Naive thymus-derived CD4-positive, alpha-beta T cell (primary cell): ENCODE data around the gene B9D2. TPM values are rescaled to one million over a fixed set of nuclear protein-coding genes. Genes with fewer than 3 reads are reported as not detected.

Experiments used
- ATAC-seq: fragments of 150-1000 bp; cut with Tn5 transposase; 2 replicates; pipeline ENCODE4 v1.10.0; 2021; ENCODE audit warnings: mild to moderate bottlenecking, moderate library complexity
- CTCF ChIA-PET: fragments of 350-600 bp; sonication (Branson Sonifier 250); formaldehyde crosslinking; loops from one replicate; lab custom pipeline; 2021; ENCODE audit warnings: antibody characterized with exemption; lab: Charles Lee
- POLR2A ChIA-PET: fragments of 350-600 bp; sonication (Branson Sonifier 250); formaldehyde crosslinking; loops from one replicate; lab custom pipeline; 2021; ENCODE audit warnings: antibody characterized with exemption, inconsistent platforms; lab: Charles Lee
- DNase-seq, 9 donors: peaks; one replicate each; pipeline versions ENCODE4 v3.0.0 to v3.0.0-alpha.2; 2020 to 2022; ENCODE audit warnings: mixed read lengths in 1 of 9
- H3K27ac ChIP-seq: one replicate; pipeline ENCODE4 v1.7.0; 2013; ENCODE audit warnings: mild to moderate bottlenecking, low read depth, low read length, moderate library complexity
- H3K27me3 ChIP-seq, 2 donors: one replicate each; pipeline ENCODE4 v1.7.0; 2013; ENCODE audit warnings: low read length in 2 of 2, mild to moderate bottlenecking in 2 of 2, moderate library complexity in 2 of 2; ENCODE audit not compliant: control insufficient read depth in 2 of 2, insufficient read depth in 2 of 2
- H3K36me3 ChIP-seq, 3 experiments: 1 replicate in 2 of 3; 2 replicates in 1 of 3; pipeline ENCODE4 v1.7.0; 2013; ENCODE audit warnings: low read length in 3 of 3, mild to moderate bottlenecking in 3 of 3, moderate library complexity in 1 of 3; ENCODE audit not compliant: insufficient read depth in 3 of 3, control insufficient read depth in 2 of 3
- H3K4me1 ChIP-seq, 2 donors: one replicate each; pipeline ENCODE4 v1.7.0; 2013; ENCODE audit warnings: low read length in 2 of 2, mild to moderate bottlenecking in 2 of 2, moderate library complexity in 1 of 2; ENCODE audit not compliant: control insufficient read depth in 2 of 2, insufficient read depth in 2 of 2
- H3K4me3 ChIP-seq: 2 replicates; pipeline ENCODE4 v1.7.0; 2013; ENCODE audit warnings: mild to moderate bottlenecking, low read length
- H3K9me3 ChIP-seq, 3 experiments: 1 replicate in 2 of 3; 2 replicates in 1 of 3; pipeline ENCODE4 v1.7.0; 2013; ENCODE audit warnings: low read length in 3 of 3; ENCODE audit not compliant: control insufficient read depth in 2 of 3
- H3K27ac Mint-ChIP-seq, 9 donors: one replicate each; pipeline ENCODE4 v1.8.0; 2020 to 2022; ENCODE audit warnings: mixed read lengths in 9 of 9, mild to moderate bottlenecking in 8 of 9, moderate library complexity in 5 of 9, inconsistent platforms in 2 of 9
- H3K27me3 Mint-ChIP-seq, 5 donors: one replicate each; pipeline ENCODE4 v1.8.0; 2021 to 2022; ENCODE audit warnings: mixed read lengths in 5 of 5, mild to moderate bottlenecking in 1 of 5
- H3K36me3 Mint-ChIP-seq, 5 donors: one replicate each; pipeline ENCODE4 v1.8.0; 2020 to 2022; ENCODE audit warnings: mixed read lengths in 5 of 5, mild to moderate bottlenecking in 3 of 5, inconsistent platforms in 1 of 5
- H3K4me1 Mint-ChIP-seq, 7 donors: one replicate each; pipeline ENCODE4 v1.8.0; 2020 to 2022; ENCODE audit warnings: mixed read lengths in 7 of 7, mild to moderate bottlenecking in 3 of 7, inconsistent platforms in 1 of 7
- H3K4me3 Mint-ChIP-seq, 10 donors: one replicate each; pipeline ENCODE4 v1.8.0; 2020 to 2022; ENCODE audit warnings: mild to moderate bottlenecking in 10 of 10, mixed read lengths in 10 of 10, moderate library complexity in 6 of 10, inconsistent platforms in 2 of 10
- H3K9me3 Mint-ChIP-seq, 11 donors: one replicate each; pipeline ENCODE4 v1.8.0; 2020 to 2022; ENCODE audit warnings: mixed read lengths in 11 of 11, mild to moderate bottlenecking in 4 of 11, inconsistent platforms in 1 of 11, moderate library complexity in 1 of 11
- intact Hi-C, 2 donors: fragments of 100-400 bp; cut with micrococcal nuclease; formaldehyde crosslinking; loops; one replicate each; pipeline ENCODE4 v1.15.1; 2023
- polyA plus RNA-seq, 2 donors: library from polyadenylated mRNA; unstranded; fragments of 300-500 nt; fragmentation: Illumina TruSeq; gene quantifications; one replicate each; pipeline ENCODE4 v1.2.3, GENCODE V29; 2021
- total RNA-seq, 6 experiments: library from RNA in 5 of 6; stranded (reverse) in 5 of 6; gene quantifications; 1 replicate in 5 of 6; 2 replicates in 1 of 6; pipeline ENCODE4 v1.2.3 and lab custom pipeline; 2021 to 2026

B9D2 gene
- total and polyA plus RNA-seq, 7 experiments from 2014 or later = 11.6 to 38.9 (median 18.0) TPM

GRCh38 chr19:41355802-41356201 is 8.1 kb downstream of the B9D2 start:
- H3K4me1 ChIP-seq = peaks cover 26 to 53% of the 10 kb centered on the region in 2 donors
- CTCF ChIA-PET = interaction anchor here (0.6 to 1.9 kb wide), 10 partner anchors 8 to 132 kb away, joined by 3 to 18 read pairs (median 4); partner anchors contain the start of gene B9D2
- DNase-seq (no peak), ATAC-seq (no peak)
- no peaks in the 10 kb centered on the region for H3K9me3 ChIP-seq
- Mint-ChIP-seq H3K36me3 (peaks cover 0 to 25% (median 0%) of the 10 kb centered on the region in 5 donors), H3K4me1 (peaks cover 43 to 68% (median 51%) of the 10 kb centered on the region in 7 donors), H3K27me3 (no peaks in the 10 kb centered on the region), H3K4me3 (peak overlapping the region; percentile 61 to 91 (median 80)), H3K9me3 (peaks cover 0 to 3% (median 0%) of the 10 kb centered on the region in 11 donors), H3K27ac (peak overlapping the region; percentile 92 to 100 (median 97))
- no peak overlapping the region for H3K4me3 ChIP-seq
- H3K27me3 ChIP-seq = no peaks in the 10 kb centered on the region
- intact Hi-C loops = loop anchor here in 1 of 2 donors (10.0 kb wide), 1 partner anchor 581 kb away; the partner anchor contains the start of genes MIA and RAB4B
- peaks cover 0 to 23% (median 0%) of the 10 kb centered on the region in 3 experiments for H3K36me3 ChIP-seq
- peak overlapping the region; percentile 96 for H3K27ac ChIP-seq
- POLR2A ChIA-PET = interaction anchor here (0.6 to 9.2 kb wide), 9 partner anchors 8 to 213 kb away, joined by 3 to 127 read pairs (median 5); partner anchors contain the start of genes B9D2, CCDC97 and HNRNPUL1

- no peak for ATAC-seq
- POLR2A ChIA-PET = interaction anchor here (0.6 to 9.2 kb wide), 10 partner anchors 9 to 91 kb away, joined by 3 to 127 read pairs (median 4); partner anchors contain the start of genes B9D2, CCDC97 and HNRNPUL1
- peaks cover 31 to 61% of the 10 kb centered on the region in 2 donors for H3K4me1 ChIP-seq
- H3K9me3 Mint-ChIP-seq = peaks cover 0 to 3% (median 0%) of the 10 kb centered on the region in 11 donors
- H3K27ac ChIP-seq = peak overlapping the region; percentile 96
- intact Hi-C loops = loop anchor here in 1 of 2 donors (10.0 kb wide), 1 partner anchor 580 kb away; the partner anchor contains the start of genes MIA and RAB4B
- no peak for DNase-seq
- peaks cover 0 to 23% (median 0%) of the 10 kb centered on the region in 3 experiments for H3K36me3 ChIP-seq
- CTCF ChIA-PET = interaction anchor here (0.6 to 1.9 kb wide), 8 partner anchors 9 to 57 kb away, joined by 3 to 18 read pairs (median 5); partner anchors contain the start of gene B9D2
- peaks cover 0 to 24% (median 0%) of the 10 kb centered on the region in 5 donors for H3K36me3 Mint-ChIP-seq
- H3K27me3 Mint-ChIP-seq = no peaks in the 10 kb centered on the region
- peak overlapping the region; percentile 61 to 91 (median 80) for H3K4me3 Mint-ChIP-seq
- H3K4me1 Mint-ChIP-seq = peaks cover 45 to 68% (median 53%) of the 10 kb centered on the region in 7 donors
- peak overlapping the region; percentile 92 to 100 (median 97) for H3K27ac Mint-ChIP-seq
- no peaks in the 10 kb centered on the region for H3K9me3 ChIP-seq
- no peaks in the 10 kb centered on the region for H3K27me3 ChIP-seq
- no peak overlapping the region for H3K4me3 ChIP-seq
Observed at GRCh38 chr19:41355035-41355434, 8.9 kb downstream of the B9D2 start.

- no peak for ATAC-seq
- ChIA-PET POLR2A (interaction anchor here (0.5 to 9.2 kb wide), 8 partner anchors 10 to 525 kb away, joined by 3 to 127 read pairs (median 4); partner anchors contain the start of genes B9D2 and HNRNPUL1), CTCF (interaction anchor here (0.7 to 1.9 kb wide), 6 partner anchors 10 to 580 kb away, joined by 3 to 18 read pairs (median 6); partner anchors contain the start of gene B9D2)
- H3K27me3 ChIP-seq = no peaks in the 10 kb centered on the region
- peaks cover 0 to 3% (median 0%) of the 10 kb centered on the region in 11 donors for H3K9me3 Mint-ChIP-seq
- peak overlapping the region; percentile 96 for H3K27ac ChIP-seq
- H3K4me1 ChIP-seq = peaks cover 37 to 64% of the 10 kb centered on the region in 2 donors
- intact Hi-C loops = loop anchor here (1.0 to 10.0 kb wide), 12 partner anchors 9 to 1522 kb away; partner anchors contain the start of genes BCKDHA (in 2 of the 2), EXOSC5 (in 2 of the 2), SERTAD3 (in 2 of the 2) and DYRK1B (in 1 of the 2)
- no peaks in the 10 kb centered on the region for H3K27me3 Mint-ChIP-seq
- peak overlapping the region; percentile 21 for H3K4me3 ChIP-seq
- H3K36me3 ChIP-seq = peaks cover 0 to 23% (median 0%) of the 10 kb centered on the region in 3 experiments
- peak overlapping the region; percentile 72 to 99 (median 89) for H3K4me3 Mint-ChIP-seq
- peaks cover 48 to 68% (median 54%) of the 10 kb centered on the region in 7 donors for H3K4me1 Mint-ChIP-seq
- peaks cover 0 to 28% (median 0%) of the 10 kb centered on the region in 5 donors for H3K36me3 Mint-ChIP-seq
- H3K27ac Mint-ChIP-seq = peak overlapping the region; percentile 92 to 100 (median 98)
- H3K9me3 ChIP-seq = no peaks in the 10 kb centered on the region
- no peak for DNase-seq
Observed at GRCh38 chr19:41354343-41354953, 9.5 kb downstream of the B9D2 start.

GRCh38 chr19:41353466-41354342 is 10.2 kb downstream of the B9D2 start, which contains the start of gene TGFB1:
TSS of gene TGFB1 (minus strand) at chr19:41353922. CDS start at chr19:41353044, 878 bp downstream.
- H3K36me3 Mint-ChIP-seq = peaks cover 0 to 33% (median 4%) of the 10 kb centered on the region in 5 donors
- no peaks in the 10 kb centered on the region for H3K27me3 Mint-ChIP-seq
- no peaks in the 10 kb centered on the region for H3K27me3 ChIP-seq
- H3K9me3 Mint-ChIP-seq = peaks cover 0 to 3% (median 0%) of the 10 kb centered on the region in 11 donors
- intact Hi-C loops = loop anchor here (1.0 to 10.0 kb wide), 14 partner anchors 10 to 1521 kb away; partner anchors contain the start of genes BCKDHA (in 2 of the 2), EXOSC5 (in 2 of the 2), SERTAD3 (in 2 of the 2) and DYRK1B (in 1 of the 2)
- ATAC-seq = peak; percentile 85
- DNase-seq = peak; percentile 89 to 94 (median 92)
- peak within 1 kb of the TSS; percentile 96 for H3K27ac ChIP-seq
- ChIA-PET POLR2A (interaction anchor here (0.5 to 9.2 kb wide), 10 partner anchors 10 to 524 kb away, joined by 3 to 127 read pairs (median 8); partner anchors contain the start of genes B9D2, BCKDHA, CCDC97 and HNRNPUL1), CTCF (interaction anchor here (0.7 to 3.4 kb wide), 8 partner anchors 10 to 579 kb away, joined by 3 to 39 read pairs (median 6); partner anchors contain the start of genes B9D2 and DMAC2)
- peaks cover 0 to 23% (median 0%) of the 10 kb centered on the region in 3 experiments for H3K36me3 ChIP-seq
- peak within 1 kb of the TSS; percentile 92 to 100 (median 98) for H3K4me3 Mint-ChIP-seq
- peak within 1 kb of the TSS; percentile 94 to 100 (median 98) for H3K27ac Mint-ChIP-seq
- peak within 1 kb of the TSS; percentile 94 for H3K4me3 ChIP-seq
- peaks cover 56 to 71% (median 59%) of the 10 kb centered on the region in 7 donors for H3K4me1 Mint-ChIP-seq
- no peaks in the 10 kb centered on the region for H3K9me3 ChIP-seq
- peaks cover 44 to 70% of the 10 kb centered on the region in 2 donors for H3K4me1 ChIP-seq

- peak overlapping the region; percentile 96 for H3K27ac ChIP-seq
- H3K36me3 Mint-ChIP-seq = peaks cover 4 to 39% (median 9%) of the 10 kb centered on the region in 5 donors
- CTCF ChIA-PET = interaction anchor here (0.8 to 3.4 kb wide), 16 partner anchors 11 to 575 kb away, joined by 3 to 39 read pairs (median 4); partner anchors contain the start of genes B9D2, DMAC2, HNRNPUL1 and RAB4B
- H3K4me1 ChIP-seq = peaks cover 42 to 68% of the 10 kb centered on the region in 2 donors
- peak; percentile 66 to 85 (median 72) for DNase-seq
- peak overlapping the region; percentile 94 for H3K4me3 ChIP-seq
- no peaks in the 10 kb centered on the region for H3K9me3 ChIP-seq
- POLR2A ChIA-PET = interaction anchor here (0.5 to 9.2 kb wide), 21 partner anchors 11 to 216 kb away, joined by 3 to 127 read pairs (median 4); partner anchors contain the start of genes B9D2, BCKDHA, CCDC97 and DMAC2
- peak overlapping the region; percentile 92 to 100 (median 98) for H3K4me3 Mint-ChIP-seq
- no peaks in the 10 kb centered on the region for H3K27me3 Mint-ChIP-seq
- H3K36me3 ChIP-seq = peaks cover 4 to 26% (median 4%) of the 10 kb centered on the region in 3 experiments
- H3K4me1 Mint-ChIP-seq = peaks cover 53 to 70% (median 57%) of the 10 kb centered on the region in 7 donors
- peaks cover 0 to 6% (median 0%) of the 10 kb centered on the region in 11 donors for H3K9me3 Mint-ChIP-seq
- ATAC-seq = peak; percentile 14
- intact Hi-C loops = loop anchor here (1.0 to 10.0 kb wide), 10 partner anchors 45 to 1521 kb away; partner anchors contain the start of genes SERTAD3 (in 2 of the 2), DYRK1B (in 1 of the 2), MIA (in 1 of the 2) and RAB4B (in 1 of the 2)
- no peaks in the 10 kb centered on the region for H3K27me3 ChIP-seq
- H3K27ac Mint-ChIP-seq = peak overlapping the region; percentile 92 to 99 (median 96)
Observed at GRCh38 chr19:41352609-41353465, 11.1 kb downstream of the B9D2 start.
